HG02970 (cell line): ENCODE measurements around the gene WDR82.
A peak's percentile ranks its signal among the peaks of the same experiment; 100 is the strongest.
"Not testable (repeated sequence)": the region's sequence is repeated elsewhere in the genome, so short reads cannot be mapped to it uniquely, and the experiment has no call there.

Experiments
- ATAC-seq: cut with Tn5 transposase; IDR thresholded peaks from one replicate; pipeline ENCODE4 v1.9.1; 2021; ENCODE audit warnings: mild to moderate bottlenecking, moderate library complexity, moderate number of reproducible peaks; ENCODE audit not compliant: unreplicated experiment, low FRiP score

The WDR82 gene

DNA sequence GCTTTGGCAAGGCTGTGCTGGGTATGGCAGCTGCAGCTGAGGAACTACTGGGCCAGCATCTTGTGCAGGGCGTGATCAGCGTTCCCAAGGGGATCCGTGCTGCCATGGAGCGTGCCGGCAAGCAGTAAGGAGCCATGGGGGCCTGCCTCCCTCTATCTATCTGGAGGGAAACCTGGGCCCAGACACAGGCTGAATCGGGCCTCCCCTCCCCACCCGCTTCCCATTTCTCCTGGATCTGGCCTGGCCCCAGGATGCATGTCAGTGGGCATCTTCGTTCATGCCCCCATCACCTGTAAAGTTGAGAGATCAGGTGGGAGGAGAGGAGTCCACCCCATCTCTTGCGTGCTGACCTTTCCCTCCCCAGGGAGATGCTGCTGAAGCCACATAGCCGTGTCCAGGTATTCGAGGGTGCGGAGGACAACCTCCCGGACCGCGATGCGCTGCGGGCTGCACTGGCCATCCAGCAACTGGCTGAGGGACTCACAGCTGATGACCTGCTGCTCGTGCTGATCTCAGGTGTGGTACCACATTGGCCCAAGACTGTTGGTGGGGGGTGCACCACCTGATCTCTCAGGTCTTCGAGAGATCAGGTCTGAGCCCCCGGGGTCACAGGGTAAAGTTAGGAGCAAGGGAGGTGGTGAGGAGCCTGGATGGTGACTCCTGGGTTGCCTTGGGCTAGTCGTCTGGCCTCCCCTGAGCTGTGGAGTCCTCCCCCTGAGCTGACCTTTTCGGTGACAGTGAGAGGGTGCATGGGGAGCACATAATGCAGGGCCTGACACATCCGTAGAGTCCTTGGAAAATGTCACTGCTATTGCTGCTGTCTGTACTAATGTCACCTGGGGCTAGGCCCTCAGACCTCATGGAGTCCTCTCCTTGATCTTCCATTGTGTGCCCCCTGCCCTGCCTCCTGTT is 12.4 kb upstream of the WDR82 start:
- no peak for ATAC-seq

DNA sequence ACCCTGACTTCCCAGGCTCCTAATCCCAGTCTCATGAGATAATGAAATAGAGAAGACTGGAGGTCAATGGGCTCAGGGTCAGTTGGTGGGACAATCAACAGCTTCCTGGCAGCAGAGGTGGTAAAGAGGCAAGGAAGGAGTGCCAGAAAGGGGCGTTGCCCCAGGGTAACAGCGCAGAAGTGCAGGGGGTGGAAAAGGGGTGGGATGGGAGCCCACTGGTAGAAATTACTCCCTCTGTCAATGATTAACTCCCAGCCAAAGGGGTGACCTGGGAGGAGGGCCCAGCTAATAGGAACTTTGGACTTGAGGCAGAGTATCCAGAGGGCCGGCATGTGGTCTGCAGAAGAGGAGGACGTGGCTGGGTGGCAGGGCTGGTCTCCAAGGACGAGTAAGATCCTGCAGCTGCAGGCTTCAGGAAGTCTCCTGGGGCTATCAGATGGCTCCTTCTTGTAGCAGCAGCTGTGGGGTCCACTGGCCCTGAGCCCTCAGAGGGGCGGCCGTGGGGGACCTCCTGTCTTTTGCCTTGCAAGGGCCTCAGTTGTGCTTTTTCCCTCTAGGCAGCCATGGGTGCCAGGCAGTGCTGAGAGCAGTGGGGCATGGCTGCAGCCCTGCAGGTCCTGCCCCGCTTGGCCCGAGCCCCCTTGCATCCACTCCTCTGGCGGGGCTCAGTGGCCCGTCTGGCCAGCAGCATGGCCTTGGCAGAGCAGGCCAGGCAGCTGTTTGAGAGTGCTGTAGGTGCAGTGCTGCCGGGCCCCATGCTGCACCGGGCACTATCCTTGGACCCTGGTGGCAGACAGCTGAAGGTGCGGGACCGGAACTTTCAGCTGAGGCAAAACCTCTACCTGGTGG is 11.5 kb upstream of the WDR82 start:
- no peak for ATAC-seq

DNA sequence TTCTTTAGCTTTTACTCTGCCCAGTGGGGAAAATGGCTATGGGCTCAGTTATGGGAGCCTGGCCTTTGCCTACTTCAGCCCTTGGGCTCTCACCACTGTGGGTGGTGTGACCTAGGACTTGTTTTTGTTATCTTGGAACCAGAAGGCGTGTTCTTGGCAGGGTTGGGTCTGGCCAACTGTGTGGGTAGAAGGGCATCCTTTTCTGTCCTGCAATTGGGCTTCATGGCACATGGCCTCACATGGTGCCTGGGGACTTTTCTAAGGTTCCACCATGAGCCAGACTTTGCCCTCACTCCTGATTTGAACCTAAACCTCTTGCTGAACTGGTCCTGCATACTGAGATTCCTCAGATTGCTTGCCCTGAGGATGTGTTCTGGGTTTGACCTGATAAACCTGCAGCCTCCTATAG is 10.9 kb upstream of the WDR82 start:
- ATAC-seq: no peak

DNA sequence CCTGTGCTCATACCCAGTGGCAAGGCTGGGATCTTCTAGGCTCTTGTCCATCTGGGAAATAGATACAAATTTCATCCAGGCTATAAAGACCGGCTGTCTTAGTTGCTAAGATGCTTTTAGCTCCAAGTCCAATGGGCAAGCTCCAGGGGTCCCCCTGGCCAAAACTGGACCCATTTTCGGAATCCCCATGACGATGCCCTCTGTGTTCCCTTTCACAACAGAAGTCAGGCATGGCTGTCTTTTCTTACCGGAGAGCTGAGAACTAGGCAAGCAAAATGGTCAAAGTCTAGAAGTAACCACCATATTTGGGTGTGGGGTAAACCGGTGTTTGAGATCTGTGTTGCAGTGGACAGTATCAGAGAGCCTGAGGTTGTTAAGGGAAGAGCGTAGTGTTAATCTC is 10.2 kb upstream of the WDR82 start:
- ATAC-seq: no peak

DNA sequence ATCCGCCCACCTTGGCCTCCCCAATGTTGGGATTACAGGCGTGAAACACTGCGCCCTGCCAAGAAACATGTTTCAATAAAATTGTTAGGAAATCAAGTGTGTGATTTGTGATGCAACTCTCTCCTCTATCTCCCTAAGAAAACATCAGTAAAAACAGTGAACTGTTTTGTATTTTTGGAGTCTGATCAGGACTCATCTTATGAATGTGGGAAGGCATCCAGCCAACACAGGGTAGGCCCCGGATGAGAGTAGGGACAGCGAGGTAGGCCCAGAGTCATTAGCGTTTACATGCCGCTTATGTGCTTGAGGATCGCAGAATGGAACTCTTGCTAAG is 8.3 kb upstream of the WDR82 start:
- ATAC-seq: no peak

DNA sequence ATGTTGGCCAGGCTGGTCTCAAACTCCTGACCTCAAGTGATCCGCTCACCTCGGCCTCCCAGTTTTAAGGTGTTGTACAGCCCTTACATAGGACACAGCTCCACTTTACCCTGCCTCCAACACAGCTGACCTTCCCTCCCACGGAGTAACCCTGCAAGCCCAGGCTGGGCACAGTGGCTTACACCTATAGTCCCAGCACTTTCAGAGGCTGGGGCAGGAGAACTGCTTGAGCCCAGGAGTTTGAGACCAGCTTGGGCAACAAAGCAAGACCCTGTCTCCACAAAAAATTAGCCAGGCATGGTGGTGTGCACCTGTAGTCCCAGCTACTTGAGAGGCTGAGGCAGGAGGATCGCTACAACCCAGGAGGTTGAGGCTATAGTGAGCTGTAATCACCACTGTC is 5.6 kb upstream of the WDR82 start:
- ATAC-seq: not testable (repeated sequence)

DNA sequence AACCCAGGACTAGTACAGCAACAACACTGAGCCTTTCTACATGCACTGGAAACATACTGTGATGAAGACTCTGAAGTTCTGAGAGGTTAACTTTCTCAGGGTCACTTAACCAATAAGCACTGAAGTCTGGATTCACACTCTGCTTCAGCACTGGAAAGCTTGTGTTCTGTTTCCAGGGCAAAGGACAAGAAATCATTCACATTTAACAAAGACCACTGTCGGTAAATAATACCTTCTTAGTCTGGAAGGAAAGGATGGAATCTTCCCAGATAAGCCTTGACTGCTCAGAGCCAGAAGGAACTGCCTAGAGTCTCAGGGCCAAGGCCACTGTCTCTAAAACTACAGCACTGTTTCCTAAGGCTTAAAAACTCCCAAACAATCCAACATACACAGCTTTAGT is 4.9 kb upstream of the WDR82 start:
- no peak for ATAC-seq

DNA sequence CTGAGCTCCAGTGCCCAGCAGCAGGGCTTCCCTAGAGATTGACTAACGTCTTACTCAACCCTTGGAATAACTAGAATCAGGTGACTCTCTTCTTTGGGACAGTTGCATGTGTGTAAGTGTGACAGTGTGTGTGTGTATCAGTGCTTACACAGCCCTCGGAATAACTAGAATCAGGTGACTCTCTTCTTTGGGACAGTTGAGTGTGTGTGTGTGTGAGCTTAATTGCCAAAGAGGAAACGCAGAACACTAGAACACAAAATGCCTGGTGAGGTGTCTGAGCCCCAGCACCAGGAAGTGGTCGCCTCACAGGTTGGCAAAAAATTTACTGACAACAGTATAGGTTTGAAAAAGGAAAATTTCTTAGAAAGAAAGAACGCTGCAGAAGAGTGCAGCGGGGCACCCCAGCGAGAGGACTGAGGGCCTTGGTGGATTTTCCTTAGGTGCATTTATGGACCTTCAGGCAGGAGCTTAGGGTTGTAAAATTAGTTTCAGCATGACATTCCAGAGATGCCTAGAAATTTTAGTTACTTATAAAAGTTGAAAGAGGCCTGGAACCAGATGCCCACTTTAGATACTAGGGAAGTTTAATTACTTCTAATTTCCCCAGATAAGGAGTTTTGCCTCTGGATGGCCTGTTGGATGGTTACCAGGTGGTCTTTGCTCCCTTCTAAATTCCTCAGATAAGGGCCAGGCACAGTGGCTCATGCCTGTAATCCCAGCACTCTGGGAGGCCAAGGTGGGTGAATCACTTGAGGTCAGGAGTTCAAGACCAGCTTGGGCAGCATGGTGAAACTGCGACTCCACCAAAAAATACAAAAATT is 3.7 kb upstream of the WDR82 start:
- no peak for ATAC-seq

DNA sequence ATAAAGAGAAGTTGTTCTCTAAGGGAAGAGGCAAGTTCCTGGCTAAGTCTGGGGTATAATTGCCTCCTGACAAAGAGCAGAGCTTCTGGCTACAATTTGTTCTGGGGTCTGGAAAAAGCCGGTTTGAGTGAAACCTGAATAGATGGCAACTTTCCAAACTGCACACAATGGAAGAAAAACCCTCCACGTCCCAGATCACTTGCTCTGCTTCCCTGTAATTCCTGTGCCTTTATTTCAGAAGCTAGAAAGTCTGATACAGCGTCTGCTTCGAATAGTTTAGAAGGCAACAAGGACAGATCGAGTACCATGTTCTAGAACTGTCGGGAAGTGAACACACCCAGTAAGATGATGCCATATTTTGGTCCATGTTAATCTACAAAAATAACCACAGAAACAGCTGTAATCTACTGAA is 1.6 kb upstream of the WDR82 start:
- ATAC-seq: no peak

DNA sequence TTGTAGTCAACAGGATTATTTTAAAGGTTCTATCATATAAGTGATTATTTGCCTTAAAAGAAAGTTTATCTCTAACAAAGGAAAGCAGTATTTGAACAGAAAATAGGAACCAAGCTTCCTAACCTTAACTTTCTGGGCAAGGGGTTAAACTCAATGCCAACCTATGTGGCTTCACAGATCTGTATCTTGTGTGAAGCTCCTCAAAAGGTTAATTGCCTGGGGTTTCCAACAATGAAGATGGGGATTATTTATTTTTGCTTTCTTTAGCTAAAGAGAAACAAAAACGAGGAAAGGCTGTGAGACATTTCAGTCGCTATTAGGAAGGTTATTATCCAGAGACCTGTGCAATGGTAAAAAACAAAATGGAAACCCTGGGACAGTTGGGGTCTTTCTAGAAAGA is 1.1 kb upstream of the WDR82 start:
- ATAC-seq: no peak

DNA sequence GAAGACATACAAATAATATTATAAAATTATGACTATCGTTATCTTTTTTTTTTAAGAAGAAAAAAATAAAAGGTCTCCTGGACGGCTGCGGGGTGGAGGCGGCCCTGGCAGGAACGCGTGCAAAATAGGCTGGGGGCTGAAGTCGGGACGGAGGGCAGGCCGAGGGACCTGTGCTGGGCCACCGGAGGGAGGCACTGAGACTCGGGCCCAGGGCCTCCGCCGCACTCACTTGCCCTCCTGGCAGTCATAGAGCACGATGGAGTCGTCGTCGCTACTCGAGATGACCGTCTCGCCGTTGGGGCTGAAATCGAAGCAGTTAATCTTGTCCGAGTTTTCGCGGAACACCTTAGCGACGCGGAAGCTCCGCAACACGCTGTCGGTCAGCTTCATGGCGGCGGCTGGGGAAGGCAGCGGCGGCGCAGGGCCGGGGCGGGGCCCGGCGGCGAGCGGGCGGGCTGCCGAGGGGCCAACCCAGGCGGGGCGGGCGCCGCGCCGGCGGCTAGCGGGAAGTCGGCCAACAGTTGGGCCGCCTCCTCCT is 408 bp downstream of the WDR82 start:
- peak; percentile 64 for ATAC-seq

DNA sequence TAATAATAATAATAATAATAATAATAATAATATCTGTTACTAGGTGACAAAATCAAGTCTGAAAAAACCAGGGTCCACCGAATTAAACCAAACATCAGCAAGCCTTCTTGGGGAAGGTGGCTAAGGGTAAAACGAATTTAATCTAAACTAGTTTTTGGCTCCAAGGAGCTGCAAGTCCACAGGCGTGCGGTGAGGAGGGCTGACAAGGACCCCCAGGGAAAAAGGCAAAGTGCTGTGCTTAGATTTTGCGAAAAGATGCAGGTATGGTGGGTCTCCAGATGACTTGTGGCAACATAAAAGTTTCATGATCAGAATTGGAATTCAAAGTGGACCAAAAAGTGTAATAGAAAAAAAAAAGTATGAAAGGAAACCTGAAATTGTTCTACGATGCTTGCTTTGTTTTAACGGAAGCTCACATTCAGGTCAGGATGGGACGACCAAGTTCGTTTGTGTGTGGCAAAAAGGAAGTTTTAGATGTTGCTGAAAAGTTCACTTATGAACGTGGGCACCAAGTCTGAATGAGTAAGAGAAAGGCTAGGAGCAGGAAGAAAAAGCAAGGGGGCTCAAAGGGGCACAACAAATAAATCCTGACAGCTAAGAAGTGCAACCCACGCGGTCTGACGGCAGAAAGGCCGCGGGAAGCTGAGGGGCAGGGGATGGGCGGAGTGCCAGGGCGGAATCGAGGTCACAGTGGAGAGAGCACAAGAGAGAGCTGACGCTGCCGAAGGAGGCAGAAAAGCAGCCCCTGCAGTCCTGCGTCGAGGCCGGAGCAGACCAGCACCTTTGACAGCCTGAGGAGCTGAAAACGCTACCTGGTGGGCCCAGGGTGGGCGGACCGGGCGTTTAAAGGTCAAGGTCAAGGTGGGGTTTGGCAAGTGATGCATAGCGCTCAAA is 1.1 kb downstream of the WDR82 start:
- no peak for ATAC-seq

DNA sequence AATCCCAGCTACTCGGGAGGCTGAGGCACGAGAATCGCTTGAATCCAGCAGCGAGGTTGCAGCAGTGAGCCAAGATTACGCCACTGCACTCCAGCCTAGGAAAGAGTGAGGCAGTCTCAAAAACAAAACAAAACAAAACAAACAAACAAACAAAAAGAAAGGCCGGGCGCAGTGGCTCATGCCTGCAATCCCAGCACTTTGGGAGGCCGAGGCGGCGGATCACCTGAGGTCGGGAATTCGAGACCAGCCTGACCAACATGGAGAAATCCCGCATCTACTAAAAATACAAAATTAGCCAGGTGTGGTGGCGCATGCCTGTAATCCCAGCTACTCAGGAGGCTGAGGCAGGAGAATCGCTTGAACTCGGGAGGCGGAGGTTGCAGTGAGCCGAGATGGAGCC is 3.7 kb downstream of the WDR82 start:
- not testable (repeated sequence) for ATAC-seq

DNA sequence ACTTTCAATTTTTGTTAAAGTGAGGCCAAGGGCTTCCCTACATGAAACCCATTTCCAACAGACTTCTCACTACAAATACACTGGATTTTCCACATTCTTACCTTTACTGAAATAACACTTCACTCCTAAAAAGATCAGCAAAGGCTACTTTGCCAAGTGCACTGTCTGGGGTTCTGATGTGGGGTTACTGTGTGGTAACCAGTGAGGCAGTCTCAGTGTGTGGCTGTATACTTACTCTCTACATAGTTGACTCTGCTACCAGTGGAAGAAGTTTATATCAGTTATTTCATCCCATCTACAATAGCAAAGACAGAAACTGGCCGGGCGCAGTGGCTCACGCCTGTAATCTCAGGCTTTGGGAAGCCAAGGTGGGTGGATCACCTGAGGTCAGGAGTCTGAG is 5.6 kb downstream of the WDR82 start:
- no peak for ATAC-seq

DNA sequence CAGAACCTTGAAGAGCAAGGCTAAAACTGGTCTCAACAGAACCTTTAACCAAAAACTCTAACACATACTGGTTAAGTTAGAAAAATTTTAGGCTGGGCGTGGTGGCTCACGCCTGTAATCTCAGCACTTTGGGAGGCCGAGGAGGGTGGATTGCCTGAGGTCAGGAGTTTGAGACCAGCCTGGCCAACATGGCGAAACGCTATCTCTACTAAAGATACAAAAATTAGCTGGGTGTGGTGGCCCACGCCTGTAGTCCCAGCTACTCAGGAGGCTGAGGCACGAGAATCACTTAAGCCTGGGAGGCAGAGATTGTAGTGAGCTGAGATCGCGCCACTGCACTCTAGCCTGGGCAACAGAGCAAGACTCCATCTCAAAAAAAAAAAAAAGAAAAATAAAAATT is 6.3 kb downstream of the WDR82 start:
- not testable (repeated sequence) for ATAC-seq

DNA sequence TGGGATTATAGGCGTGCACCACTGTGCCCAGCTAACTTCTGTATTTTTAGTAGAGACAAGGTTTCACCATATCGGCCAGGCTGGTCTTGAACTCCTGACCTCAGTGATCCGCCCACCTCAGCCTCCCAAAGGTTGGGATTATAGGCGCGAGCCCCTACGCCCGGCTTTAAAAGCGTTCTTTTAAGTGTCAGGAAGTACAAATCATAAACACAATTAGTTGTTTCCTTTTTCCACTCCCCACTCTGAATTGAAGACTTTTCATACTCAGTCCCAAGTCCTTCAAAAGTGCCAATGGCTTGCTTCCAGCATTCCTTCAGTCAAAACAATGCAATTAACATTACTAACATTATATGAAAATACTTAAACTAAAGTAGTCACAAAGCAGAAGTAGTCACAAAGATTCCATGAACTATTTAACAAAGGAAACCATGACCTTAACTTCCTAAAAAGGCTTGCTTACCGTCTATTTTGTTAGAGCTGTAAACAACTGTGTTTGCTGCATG is 8.1 kb downstream of the WDR82 start:
- ATAC-seq: no peak

DNA sequence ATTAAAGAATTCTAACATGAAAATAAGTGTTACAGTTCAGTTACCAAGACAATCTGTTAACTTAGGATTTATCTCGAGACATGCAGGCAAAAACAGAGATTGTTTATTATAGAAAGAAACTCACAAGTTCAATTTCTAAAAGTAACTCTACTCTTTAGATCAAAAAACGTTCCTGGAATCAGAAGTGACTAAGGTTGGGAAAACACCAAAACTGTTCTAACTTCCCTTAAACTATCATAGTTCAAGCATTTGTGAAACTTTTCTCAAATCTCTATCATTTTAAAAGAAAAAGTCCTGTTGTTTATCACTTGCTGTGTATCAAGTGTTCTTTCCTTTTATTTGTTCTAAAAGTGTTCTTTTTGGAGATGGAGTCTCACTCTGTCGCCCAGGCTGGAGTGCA is 8.7 kb downstream of the WDR82 start:
- ATAC-seq: no peak

DNA sequence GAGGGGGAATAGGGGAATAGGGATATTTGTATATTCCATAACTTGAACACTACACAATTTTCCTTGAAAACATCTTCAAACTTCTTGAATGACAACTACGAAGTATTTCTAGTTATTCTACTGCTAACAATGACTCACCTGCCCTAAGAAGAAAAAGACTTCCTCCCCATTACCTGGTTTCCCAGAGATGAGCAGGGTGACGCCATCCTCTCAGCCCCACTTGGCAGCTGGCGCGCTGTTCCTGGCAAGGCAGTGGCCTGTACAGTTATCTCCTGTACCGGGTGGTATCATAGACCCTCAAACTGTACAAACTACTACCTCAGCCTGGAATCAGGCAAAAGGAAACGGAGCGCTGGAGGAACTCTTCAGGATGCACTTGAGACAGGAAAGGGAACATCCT is 10.4 kb downstream of the WDR82 start:
- no peak for ATAC-seq

DNA sequence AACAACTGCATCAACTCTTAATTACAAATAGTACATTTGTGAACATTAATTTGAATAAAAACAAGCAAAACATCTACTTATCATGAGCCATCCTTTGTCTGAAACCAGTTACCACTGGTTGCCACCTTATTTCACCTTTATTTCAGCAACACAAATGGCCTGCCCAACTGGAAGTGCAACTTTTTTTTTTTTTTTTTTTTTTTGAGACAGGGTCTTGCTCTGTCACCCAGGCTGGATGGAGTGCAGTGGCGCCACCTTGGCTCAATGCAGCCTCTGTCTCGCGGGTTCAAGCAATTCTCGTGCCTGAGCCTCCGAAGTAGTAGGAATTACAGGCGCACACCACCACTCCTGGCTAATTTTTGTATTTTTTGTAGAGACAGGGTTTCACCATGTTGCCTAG is 13.1 kb downstream of the WDR82 start:
- ATAC-seq: no peak
